Natural killer cell (primary cell): ENCODE measurements around the gene AMN1. TPM values are rescaled to one million over a fixed set of nuclear protein-coding genes. Genes with fewer than 3 reads are reported as not detected.
A peak's percentile ranks its signal among the peaks of the same experiment; 100 is the strongest.

ENCODE experiments used
- ATAC-seq, 3 donors: fragments of 150-1000 bp in 2 of 3; fragments of 200-7000 bp in 1 of 3; cut with Tn5 transposase; 1 replicate in 1 of 3; 2 replicates in 2 of 3; pipeline ENCODE4 v1.10.0; 2021; ENCODE audit warnings: mild to moderate bottlenecking in 2 of 3, moderate library complexity in 2 of 3
- DNase-seq, 2 donors: peaks; one replicate each; pipeline versions ENCODE4 v3.0.0 to v3.0.0-alpha.2; 2013 to 2021; ENCODE audit warnings: mixed read lengths in 1 of 2
- H3K27ac ChIP-seq: one replicate; pipeline ENCODE4 v1.5.1; 2013; ENCODE audit warnings: mild to moderate bottlenecking, low read length
- H3K27me3 ChIP-seq: one replicate; pipeline ENCODE4 v1.6.1; 2013; ENCODE audit warnings: low read length; ENCODE audit not compliant: control insufficient read depth, insufficient read depth
- H3K36me3 ChIP-seq: one replicate; pipeline ENCODE4 v1.6.1; 2013; ENCODE audit warnings: low read length; ENCODE audit not compliant: control insufficient read depth, insufficient read depth
- H3K4me1 ChIP-seq: one replicate; pipeline ENCODE4 v1.6.1; 2013; ENCODE audit warnings: low read length; ENCODE audit not compliant: control insufficient read depth, insufficient read depth
- H3K4me3 ChIP-seq: one replicate; pipeline ENCODE4 v1.5.1; 2013; ENCODE audit warnings: low read length
- H3K9me3 ChIP-seq: one replicate; pipeline ENCODE4 v1.6.1; 2013; ENCODE audit warnings: low read length; ENCODE audit not compliant: control insufficient read depth, insufficient read depth
- H3K27ac Mint-ChIP-seq, 2 donors: one replicate each; pipeline ENCODE4 v1.8.0; 2022; ENCODE audit warnings: mild to moderate bottlenecking in 2 of 2, mixed read lengths in 2 of 2, moderate library complexity in 1 of 2
- H3K27me3 Mint-ChIP-seq, 2 donors: one replicate each; pipeline ENCODE4 v1.8.0; 2022; ENCODE audit warnings: low read depth in 2 of 2, mixed read lengths in 2 of 2
- H3K36me3 Mint-ChIP-seq: one replicate; pipeline ENCODE4 v1.8.0; 2022; ENCODE audit warnings: mixed read lengths
- H3K4me1 Mint-ChIP-seq, 2 donors: one replicate each; pipeline ENCODE4 v1.8.0; 2022; ENCODE audit warnings: mixed read lengths in 2 of 2
- H3K4me3 Mint-ChIP-seq: one replicate; pipeline ENCODE4 v1.8.0; 2022; ENCODE audit warnings: mild to moderate bottlenecking, moderate library complexity, mixed read lengths
- H3K9me3 Mint-ChIP-seq, 2 donors: one replicate each; pipeline ENCODE4 v1.8.0; 2022; ENCODE audit warnings: mixed read lengths in 2 of 2
- CTCF ChIP-seq: fragments of 200-600 bp; IDR thresholded peaks from one replicate; pipeline ENCODE4 v1.8.0; 2022; ENCODE audit warnings: antibody characterized with exemption
- WGBS: methylation state at CpG from one replicate; pipeline ENCODE4 v1.1.7; 2013; ENCODE audit warnings: missing lambda C conversion rate; ENCODE audit not compliant: insufficient coverage; 5-methylcytosine and 5-hydroxymethylcytosine counted together
- intact Hi-C: fragments of 100-400 bp; cut with micrococcal nuclease; formaldehyde crosslinking; loops from one replicate; pipeline ENCODE4 v1.14.2; 2022
- total RNA-seq, 4 donors: library from RNA; stranded (reverse); fragments of 120-200 nt in 1 of 4; gene quantifications; one replicate each; pipeline versions ENCODE4 v1.2.3 to v1.2.4, GENCODE V29; 2013 to 2022

The AMN1 gene
- total RNA-seq, 3 donors from 2014 or later (not counting 1 experiment from before 2014, with no cell fraction given) = 4.6 to 6.9 (median 6.3) TPM

DNA sequence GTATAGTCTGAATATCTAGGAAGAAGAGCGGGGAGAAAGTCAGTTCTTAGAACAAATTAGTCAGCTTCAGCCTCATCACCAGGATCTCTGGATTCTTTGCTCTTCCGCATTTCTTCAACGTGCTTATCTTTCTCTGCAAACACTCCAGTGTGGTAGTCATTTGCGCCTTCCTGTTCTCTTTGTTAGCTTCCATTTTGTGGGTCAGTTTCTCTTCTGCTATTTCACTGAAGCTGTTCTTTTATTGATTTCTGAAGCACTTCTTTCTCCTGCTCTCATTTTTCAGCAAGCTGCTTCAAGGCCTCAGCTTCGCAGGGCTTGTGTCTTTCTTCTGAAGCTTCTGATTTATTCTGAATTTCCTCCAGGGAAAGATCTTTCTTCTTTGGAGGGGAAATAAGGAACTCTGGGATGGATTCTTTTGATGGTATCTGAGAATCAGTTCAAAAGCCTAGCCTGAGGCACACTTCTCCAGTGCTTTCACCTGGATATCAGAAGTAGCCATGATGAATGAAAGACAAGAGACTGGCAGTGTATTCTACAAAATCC lies 13.5 kb downstream of the AMN1 start:
- DNase-seq = peak in 1 of 2 donors; percentile 5

DNA sequence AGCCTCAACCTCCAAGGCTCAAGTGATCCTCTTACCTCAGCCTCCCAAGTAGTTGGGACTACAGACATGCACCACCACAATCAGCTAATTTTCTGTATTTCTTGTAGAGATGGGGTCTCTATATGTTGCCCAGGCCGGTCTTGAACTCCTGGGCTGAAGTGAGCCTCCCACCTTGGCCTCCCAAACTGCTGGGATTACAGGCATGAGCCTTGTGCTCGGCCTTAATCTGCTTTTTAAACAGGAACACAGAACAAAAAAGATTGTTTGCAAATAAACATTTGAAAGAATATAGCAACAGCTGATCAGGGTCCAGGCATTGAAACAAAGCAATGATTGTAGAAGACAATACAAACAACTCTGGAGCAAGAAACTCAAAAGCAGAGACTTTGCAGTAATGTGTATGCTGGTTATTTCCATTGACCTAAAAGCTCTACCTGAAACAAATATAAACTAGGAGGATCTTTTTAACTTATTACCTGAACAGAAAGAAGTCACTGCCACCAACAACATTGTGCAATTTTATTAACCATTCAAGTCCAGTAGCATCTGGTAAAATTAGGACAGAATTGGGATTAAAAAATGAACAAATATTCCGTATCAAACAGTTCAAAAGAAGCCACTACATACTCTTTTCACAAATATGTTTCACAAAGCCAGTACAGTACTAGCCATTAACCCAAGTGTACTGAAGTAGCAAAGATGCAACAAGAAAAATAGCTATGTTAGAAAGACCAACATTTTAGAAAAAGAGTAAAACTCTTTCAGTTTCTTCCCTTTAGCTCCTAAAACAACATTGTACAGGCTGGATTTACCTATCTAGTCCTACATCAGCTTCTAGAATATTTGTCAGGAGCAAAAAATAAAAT lies 14.2 kb downstream of the AMN1 start:
- H3K36me3 ChIP-seq = no peaks in the 10 kb centered on the region
- H3K36me3 Mint-ChIP-seq = peaks cover 19% of the 10 kb centered on the region
- TF ChIP-seq CTCF = no peak
- peaks cover 4% of the 10 kb centered on the region for H3K4me1 ChIP-seq
- no peak for ATAC-seq
- DNase-seq = no peak
- H3K4me1 Mint-ChIP-seq = peaks cover 10 to 25% of the 10 kb centered on the region in 2 donors
- H3K27me3 Mint-ChIP-seq = peaks cover 8 to 21% of the 10 kb centered on the region in 2 donors
- H3K9me3 ChIP-seq = no peaks in the 10 kb centered on the region
- no peaks in the 10 kb centered on the region for H3K27me3 ChIP-seq
- H3K9me3 Mint-ChIP-seq = peaks cover 0 to 3% of the 10 kb centered on the region in 2 donors
- H3K27ac ChIP-seq = peak overlapping the region; percentile 1
- no peak overlapping the region for H3K4me3 ChIP-seq
- WGBS = 92% methylated on average over 2 of the region's 3 CpGs
- H3K27ac Mint-ChIP-seq = peak overlapping the region in 1 of 2 donors; percentile 22
- intact Hi-C loops = no loop called here
- H3K4me3 Mint-ChIP-seq = no peak overlapping the region

More for the DNA sequence above, 13.5 kb downstream of the AMN1 start:
- peaks cover 4% of the 10 kb centered on the region for H3K4me1 ChIP-seq
- H3K9me3 ChIP-seq = no peaks in the 10 kb centered on the region
- peak overlapping the region; percentile 5 for H3K4me3 ChIP-seq
- no peak for TF ChIP-seq CTCF
- no peaks in the 10 kb centered on the region for H3K27me3 ChIP-seq
- Mint-ChIP-seq H3K36me3 (peaks cover 19% of the 10 kb centered on the region), H3K9me3 (peaks cover 0 to 3% of the 10 kb centered on the region in 2 donors), H3K27me3 (peaks cover 8 to 21% of the 10 kb centered on the region in 2 donors), H3K27ac (peak overlapping the region in 1 of 2 donors; percentile 22), H3K4me3 (no peak overlapping the region), H3K4me1 (peaks cover 10 to 23% of the 10 kb centered on the region in 2 donors)
- intact Hi-C loops = no loop called here
- peak in 1 of 3 donors; percentile 67 for ATAC-seq
- H3K36me3 ChIP-seq = no peaks in the 10 kb centered on the region
- 53% methylated on average over 5 of the region's 5 CpGs for WGBS
- H3K27ac ChIP-seq = peak overlapping the region; percentile 41

- H3K9me3 Mint-ChIP-seq = peaks cover under 1 to 9% of the 10 kb centered on the region in 2 donors
- H3K4me3 Mint-ChIP-seq = no peak overlapping the region
- ATAC-seq (no peak), DNase-seq (no peak)
- Histone ChIP-seq H3K27ac (no peak overlapping the region), H3K4me3 (no peak overlapping the region), H3K36me3 (peaks cover 2% of the 10 kb centered on the region), H3K27me3 (no peaks in the 10 kb centered on the region), H3K9me3 (peaks cover 11% of the 10 kb centered on the region), H3K4me1 (no peaks in the 10 kb centered on the region)
- TF ChIP-seq CTCF = no peak
- H3K4me1 Mint-ChIP-seq = peaks cover 10 to 17% of the 10 kb centered on the region in 2 donors
- 95% methylated on average over 3 of the region's 5 CpGs for WGBS
- H3K27me3 Mint-ChIP-seq = peaks cover 5 to 11% of the 10 kb centered on the region in 2 donors
- H3K27ac Mint-ChIP-seq = no peak overlapping the region
- intact Hi-C loops = no loop called here
- H3K36me3 Mint-ChIP-seq = peaks cover 28% of the 10 kb centered on the region
These were observed 15.9 kb downstream of the AMN1 start for GRCh38 chr12:31712877-31713276.
